ENCODE data around the gene NQO2. TPM values are rescaled to one million over a fixed set of nuclear protein-coding genes. Genes with fewer than 3 reads are reported as not detected.
"Not testable (repeated sequence)": the region's sequence is repeated elsewhere in the genome, so short reads cannot be mapped to it uniquely, and the experiment has no call there.

NQO2 gene
- total RNA-seq, 1 experiment from 2014 or later = 35.8 TPM

- in situ Hi-C loops (cut with HindIII; ENCODE audit: low pct_unique_long_range_greater_than_20kb, low sequenced_read_pairs) = no loop called here
- peak; percentile 44 for DNase-seq (ENCODE audit: low read depth, low spot score)
These were observed 46.6 kb downstream of the NQO2 start for GRCh38 chr6:3046295-3046694.

- DNase-seq (ENCODE audit: low read depth, low spot score); in situ Hi-C loops (cut with HindIII; ENCODE audit: low pct_unique_long_range_greater_than_20kb, low sequenced_read_pairs): not testable (repeated sequence)
These were observed 48.3 kb downstream of the NQO2 start for GRCh38 chr6:3048009-3048408.

- DNase-seq (ENCODE audit: low read depth, low spot score) = no peak
- in situ Hi-C loops (cut with HindIII; ENCODE audit: low pct_unique_long_range_greater_than_20kb, low sequenced_read_pairs) = no loop called here
These were observed 53.0 kb downstream of the NQO2 start for GRCh38 chr6:3052481-3053230.

GRCh38 chr6:3053231-3053508 lies 53.5 kb downstream of the NQO2 start:
- in situ Hi-C loops (cut with HindIII; ENCODE audit: low pct_unique_long_range_greater_than_20kb, low sequenced_read_pairs) = no loop called here
- no peak for DNase-seq (ENCODE audit: low read depth, low spot score)

- DNase-seq (ENCODE audit: low read depth, low spot score); in situ Hi-C loops (cut with HindIII; ENCODE audit: low pct_unique_long_range_greater_than_20kb, low sequenced_read_pairs): not testable (repeated sequence)
These were observed 54.8 kb downstream of the NQO2 start for GRCh38 chr6:3054229-3055157.

GRCh38 chr6:3055158-3055499 lies 55.4 kb downstream of the NQO2 start:
- DNase-seq (ENCODE audit: low read depth, low spot score); in situ Hi-C loops (cut with HindIII; ENCODE audit: low pct_unique_long_range_greater_than_20kb, low sequenced_read_pairs): not testable (repeated sequence)

- in situ Hi-C loops (cut with HindIII; ENCODE audit: low pct_unique_long_range_greater_than_20kb, low sequenced_read_pairs) = no loop called here
- DNase-seq (ENCODE audit: low read depth, low spot score) = no peak
These were observed 57.5 kb downstream of the NQO2 start for GRCh38 chr6:3057063-3057770.

GRCh38 chr6:3058957-3059356 lies 59.3 kb downstream of the NQO2 start:
- in situ Hi-C loops (cut with HindIII; ENCODE audit: low pct_unique_long_range_greater_than_20kb, low sequenced_read_pairs) = no loop called here
- DNase-seq (ENCODE audit: low read depth, low spot score) = no peak

- in situ Hi-C loops (cut with HindIII; ENCODE audit: low pct_unique_long_range_greater_than_20kb, low sequenced_read_pairs); DNase-seq (ENCODE audit: low read depth, low spot score): not testable (repeated sequence)
These were observed 60.4 kb downstream of the NQO2 start for GRCh38 chr6:3060092-3060491.

- in situ Hi-C loops (cut with HindIII; ENCODE audit: low pct_unique_long_range_greater_than_20kb, low sequenced_read_pairs) = no loop called here
- no peak for DNase-seq (ENCODE audit: low read depth, low spot score)
These were observed 61.8 kb downstream of the NQO2 start for GRCh38 chr6:3061501-3061941.

GRCh38 chr6:3063340-3063732 lies 63.6 kb downstream of the NQO2 start:
- in situ Hi-C loops (cut with HindIII; ENCODE audit: low pct_unique_long_range_greater_than_20kb, low sequenced_read_pairs); DNase-seq (ENCODE audit: low read depth, low spot score): not testable (repeated sequence)

- in situ Hi-C loops (cut with HindIII; ENCODE audit: low pct_unique_long_range_greater_than_20kb, low sequenced_read_pairs) = no loop called here
These were observed 64.3 kb downstream of the NQO2 start for GRCh38 chr6:3063733-3064700.

GRCh38 chr6:3068329-3069214 lies 68.9 kb downstream of the NQO2 start, which contains the start of gene RIPK1:
Gene RIPK1, plus strand, starts transcription at chr6:3068494. Its CDS starts 8,330 bp downstream, at chr6:3076824.
- peak; percentile 93 for DNase-seq (ENCODE audit: low read depth, low spot score)
- in situ Hi-C loops (cut with HindIII; ENCODE audit: low pct_unique_long_range_greater_than_20kb, low sequenced_read_pairs) = no loop called here

More at GRCh38 chr6:3063733-3064700, 64.3 kb downstream of the NQO2 start:
- DNase-seq (ENCODE audit: low read depth, low spot score) = peak; percentile 94

Data from SK-MEL-5 (cell line).